HG03342 (cell line): ENCODE data around the gene ELK4.

Source experiments
- ATAC-seq: cut with Tn5 transposase; IDR thresholded peaks from one replicate; pipeline ENCODE4 v1.9.1; 2021; ENCODE audit warnings: mild to moderate bottlenecking, moderate library complexity; ENCODE audit not compliant: unreplicated experiment

ELK4 gene

DNA sequence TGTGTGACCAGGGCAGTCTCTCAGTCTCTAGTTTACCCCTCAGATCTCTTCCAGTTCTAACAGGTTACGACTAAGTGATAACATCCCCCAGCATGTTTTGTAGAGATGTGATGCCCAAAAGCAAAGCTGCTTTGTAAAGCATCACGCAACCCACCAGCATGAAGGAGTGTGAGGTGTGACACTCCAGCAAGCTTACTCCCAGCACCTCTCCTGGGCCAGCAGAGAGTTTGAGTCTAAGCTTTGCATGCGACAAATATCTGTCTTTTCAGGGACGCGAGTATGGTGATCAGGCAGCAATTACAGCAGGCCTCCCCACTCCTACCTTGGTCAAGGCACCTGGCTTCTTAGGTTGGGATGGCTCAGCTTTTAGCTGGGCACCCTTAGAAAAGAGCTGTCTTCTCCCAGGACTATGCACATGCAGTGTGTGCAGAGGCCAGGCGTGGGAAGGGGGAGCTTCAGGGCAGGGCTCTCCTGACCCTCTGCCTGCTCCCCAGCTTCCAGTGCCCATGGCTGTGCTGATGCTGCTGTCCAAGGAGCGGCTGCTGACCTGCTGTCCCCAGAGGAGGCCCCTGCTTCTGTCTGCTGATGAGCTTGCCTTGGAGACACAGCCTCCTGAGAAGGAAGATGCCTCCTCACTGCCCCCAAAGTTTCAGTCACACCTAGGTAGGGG lies 48.2 kb downstream of the ELK4 start:
- ATAC-seq: no peak

DNA sequence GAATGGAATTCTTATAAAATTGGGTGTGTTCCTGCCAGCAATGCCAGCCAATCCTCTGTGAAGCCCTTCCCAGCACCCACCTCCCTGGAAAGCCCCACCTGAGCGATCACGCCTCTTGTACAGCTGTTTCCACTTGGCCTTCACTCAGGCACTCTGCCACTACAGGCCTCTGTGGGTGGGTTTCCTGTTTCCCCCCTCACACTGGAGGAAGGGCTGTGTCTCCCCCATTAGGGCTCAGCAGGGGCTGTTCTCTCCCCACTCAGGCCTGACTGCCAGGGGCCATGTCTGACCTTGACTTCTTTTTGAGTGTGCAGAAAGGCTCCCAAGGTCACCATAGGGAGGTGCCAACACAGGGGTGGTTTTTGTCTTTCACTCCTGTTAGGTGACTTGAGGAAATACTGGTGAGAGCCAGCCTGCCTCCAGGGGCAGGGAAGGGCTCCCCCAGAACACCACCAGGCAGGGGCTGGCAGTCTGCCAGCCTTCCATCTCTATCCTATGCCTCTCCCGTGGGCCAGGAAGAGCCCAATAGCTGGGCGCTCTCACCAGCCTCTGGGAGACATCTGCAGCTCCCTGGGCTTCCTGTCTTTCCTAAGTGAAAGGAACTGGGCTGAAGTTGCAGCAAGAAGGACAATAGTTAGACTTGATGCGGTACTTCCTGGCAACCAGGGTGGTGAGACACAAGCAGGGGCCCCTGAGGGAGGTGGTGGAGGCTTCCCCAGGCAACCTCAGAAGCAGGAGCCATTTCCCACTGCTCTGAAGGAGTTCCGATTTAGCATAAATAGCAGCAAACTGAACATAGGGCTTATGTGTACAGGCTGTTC lies 49.1 kb downstream of the ELK4 start:
- ATAC-seq: no peak

DNA sequence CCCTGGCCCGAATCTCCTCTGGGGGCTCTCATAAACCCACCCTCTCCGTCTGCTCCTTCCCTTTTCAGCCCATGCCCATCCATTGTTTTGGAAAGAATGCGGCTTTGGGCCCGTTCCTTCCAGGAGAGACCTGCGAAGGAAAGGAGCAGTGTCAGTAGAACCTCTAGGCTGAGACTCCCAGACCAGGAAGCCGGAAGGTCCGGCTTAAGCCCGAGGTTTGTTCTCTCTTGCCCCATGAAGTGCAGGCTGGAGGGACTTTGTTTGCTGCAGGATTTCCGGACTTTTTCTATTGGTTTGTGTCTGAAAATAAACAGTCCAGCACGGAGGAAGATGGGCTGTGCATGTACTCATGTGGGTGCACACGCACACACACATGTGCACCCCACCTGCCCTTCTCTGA lies 49.8 kb downstream of the ELK4 start:
- no peak for ATAC-seq

DNA sequence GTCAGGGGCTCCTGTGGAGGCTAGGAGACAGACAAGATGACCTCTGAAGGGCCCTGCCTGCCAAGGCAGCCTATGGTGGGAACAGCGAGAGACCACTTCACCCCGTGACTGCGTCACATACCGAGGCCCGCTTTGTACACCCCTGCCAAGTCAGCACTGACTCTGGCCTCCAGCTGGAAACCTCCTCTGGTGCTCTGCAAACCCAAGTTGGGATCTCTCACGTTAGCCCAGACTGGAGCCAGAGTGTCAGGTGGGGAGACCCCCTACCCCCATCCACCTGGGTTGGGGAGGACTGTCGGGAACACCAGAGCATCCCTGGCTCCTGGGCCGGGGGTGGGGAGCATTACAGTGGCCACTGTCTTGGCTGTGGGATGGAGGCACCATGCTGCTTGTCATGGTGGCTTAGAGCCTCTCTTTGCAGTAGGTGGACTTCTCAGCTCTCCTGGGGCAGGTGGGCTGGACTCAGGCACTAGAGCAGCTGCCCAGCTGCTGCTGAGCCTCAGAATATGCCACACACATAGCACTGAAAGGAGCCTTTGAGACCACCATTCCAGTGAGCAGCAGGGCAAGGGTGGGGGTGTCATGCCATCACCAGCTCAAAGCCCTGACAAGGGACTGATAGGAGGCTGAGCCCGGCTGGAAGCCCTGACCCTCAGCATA lies 50.4 kb downstream of the ELK4 start:
- ATAC-seq: no peak

- ATAC-seq: no peak
These were observed 51.0 kb downstream of the ELK4 start for GRCh38 chr1:205580923-205581180.

DNA sequence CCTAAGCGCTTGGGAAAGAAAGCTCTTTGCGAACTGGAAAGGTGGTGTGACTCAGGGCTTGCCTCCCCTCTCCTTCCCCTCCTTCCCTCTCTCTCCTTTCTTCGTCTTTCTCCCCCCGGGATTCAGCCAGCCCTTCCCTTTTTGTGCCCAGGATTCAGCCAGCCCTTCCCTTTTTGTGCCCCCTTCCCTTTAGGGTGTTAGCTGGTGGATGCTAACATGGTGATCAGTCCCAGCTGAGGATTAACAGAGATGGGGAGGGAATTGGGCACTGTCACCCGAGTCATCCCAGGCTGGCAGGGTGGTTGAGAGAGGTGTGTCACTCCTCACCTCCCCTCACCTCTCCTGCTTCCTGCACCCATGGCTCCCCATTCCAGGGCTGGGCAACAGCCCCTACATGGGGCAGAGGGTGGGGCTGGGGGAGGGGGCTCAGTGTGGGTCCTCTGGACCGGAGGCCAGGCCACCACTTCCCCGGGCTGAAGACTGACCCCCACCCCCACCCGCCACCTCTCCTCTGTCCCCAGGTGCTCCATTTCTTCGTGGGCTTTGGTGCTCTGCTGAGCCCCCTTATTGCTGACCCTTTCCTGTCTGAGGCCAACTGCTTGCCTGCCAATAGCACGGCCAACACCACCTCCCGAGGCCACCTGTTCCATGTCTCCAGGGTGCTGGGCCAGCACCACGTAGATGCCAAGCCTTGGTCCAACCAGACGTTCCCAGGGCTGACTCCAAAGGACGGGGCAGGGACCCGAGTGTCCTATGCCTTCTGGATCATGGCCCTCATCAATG lies 51.5 kb downstream of the ELK4 start:
- ATAC-seq: no peak

GRCh38 chr1:205579711-205580110 lies 52.1 kb downstream of the ELK4 start:
- ATAC-seq: no peak

- ATAC-seq: no peak
These were observed 52.8 kb downstream of the ELK4 start for GRCh38 chr1:205578780-205579571.

- no peak for ATAC-seq
These were observed 53.7 kb downstream of the ELK4 start for GRCh38 chr1:205577874-205578658.

GRCh38 chr1:205576805-205577761 lies 54.7 kb downstream of the ELK4 start:
- ATAC-seq: no peak

DNA sequence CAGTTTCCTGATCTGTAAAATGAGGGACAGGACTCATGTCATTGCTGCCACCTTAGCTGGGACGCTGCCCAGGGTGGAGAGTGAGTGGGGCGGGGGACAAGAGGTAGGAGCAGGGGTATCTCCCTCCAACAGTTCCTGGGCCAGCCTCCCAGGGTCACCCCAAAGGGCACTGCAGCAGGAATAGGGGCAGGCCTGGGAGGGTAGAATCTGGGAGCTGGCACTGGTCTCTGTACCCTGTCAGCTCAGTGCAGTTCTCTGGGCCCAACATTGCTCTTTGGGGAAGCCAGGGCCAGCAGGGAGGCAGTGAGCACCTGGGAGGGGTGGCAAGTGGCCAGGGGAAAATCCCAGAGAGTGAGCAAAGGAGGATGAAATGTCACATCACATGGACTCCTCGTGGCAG lies 55.8 kb downstream of the ELK4 start:
- no peak for ATAC-seq

GRCh38 chr1:205575294-205575885 lies 56.4 kb downstream of the ELK4 start:
- no peak for ATAC-seq

DNA sequence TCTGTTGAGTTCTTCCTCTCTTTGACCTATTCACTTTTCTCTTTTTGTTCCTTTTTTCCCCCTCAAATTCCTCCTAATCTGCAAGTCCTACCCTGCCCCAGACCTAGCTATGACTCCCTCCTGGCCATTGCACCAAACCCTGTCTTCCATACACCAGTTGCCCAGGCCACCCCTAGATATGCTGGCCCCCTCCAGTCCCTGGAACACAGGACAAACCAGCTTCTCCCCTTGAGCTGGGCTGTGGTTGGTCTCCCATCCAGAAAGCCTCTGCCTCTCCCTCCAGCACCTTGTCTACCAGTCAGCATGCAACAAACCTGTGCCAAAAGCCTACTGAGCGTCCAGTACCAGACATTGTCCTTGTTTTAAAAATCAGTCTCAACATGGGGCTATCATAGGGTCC lies 59.4 kb downstream of the ELK4 start:
- no peak for ATAC-seq

GRCh38 chr1:205571747-205572146 lies 60.1 kb downstream of the ELK4 start:
- no peak for ATAC-seq

DNA sequence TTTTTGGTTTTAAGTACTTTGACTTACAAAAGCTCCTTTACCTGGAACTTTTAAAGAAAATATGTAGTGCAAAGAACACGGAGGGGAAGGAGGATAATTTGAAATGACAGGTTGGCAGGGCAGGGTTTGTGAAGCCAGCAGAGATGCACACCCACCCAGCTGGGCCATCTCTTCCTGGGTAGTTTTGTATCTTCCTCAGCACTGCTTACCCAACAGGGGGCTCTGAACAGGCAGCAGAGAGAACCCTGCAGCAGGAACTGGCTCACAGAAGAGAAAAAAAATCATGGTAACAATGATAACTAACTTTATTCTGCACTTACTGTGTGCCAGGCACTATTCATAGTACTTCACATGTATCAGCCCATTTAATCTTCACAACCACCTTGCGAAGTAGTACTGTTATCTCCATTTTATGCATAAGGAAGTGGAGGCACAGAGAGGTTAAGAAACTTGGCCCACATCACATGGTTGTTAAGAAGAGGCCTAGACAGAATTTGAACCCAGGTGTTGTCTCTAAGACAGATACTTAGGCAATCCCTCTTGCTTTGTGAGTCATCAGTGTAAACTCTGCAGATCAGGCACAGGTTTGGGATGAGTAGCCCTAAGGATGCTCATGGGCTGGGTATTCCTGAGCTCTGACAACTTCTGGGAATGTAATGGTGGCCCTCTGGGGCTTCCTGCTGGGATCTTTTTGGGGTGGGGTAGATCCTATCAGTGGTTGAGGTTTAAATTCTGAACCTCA lies 60.8 kb downstream of the ELK4 start:
- no peak for ATAC-seq

DNA sequence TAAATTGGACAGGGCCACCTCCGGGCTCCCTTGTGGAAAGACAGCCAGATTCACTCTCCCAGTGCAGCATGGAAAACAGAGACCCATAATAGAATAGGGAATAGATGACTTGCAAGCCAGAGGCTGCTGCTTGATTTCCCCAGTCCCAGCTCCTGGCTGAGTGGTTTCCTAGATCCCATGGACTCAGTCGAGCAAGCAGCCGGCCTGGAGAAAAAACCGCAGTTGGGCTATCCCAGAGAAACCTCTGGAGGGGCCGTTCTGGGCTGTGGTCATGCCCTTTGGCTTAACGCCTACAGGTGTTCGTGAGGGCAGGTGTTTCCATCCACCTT lies 61.7 kb downstream of the ELK4 start:
- no peak for ATAC-seq

GRCh38 chr1:205569411-205570172 lies 62.2 kb downstream of the ELK4 start:
- ATAC-seq: no peak
